RWPE1 (cell line): ENCODE measurements around the gene SNTA1.
A peak's percentile ranks its signal among the peaks of the same experiment; 100 is the strongest.
"Not testable (repeated sequence)": the region's sequence is repeated elsewhere in the genome, so short reads cannot be mapped to it uniquely, and the experiment has no call there.

Experiments
- CTCF ChIA-PET: fragments of 350-600 bp; sonication (Branson Sonifier 250); formaldehyde crosslinking; extraction: SDS; loops from one replicate; lab custom pipeline; 2021; lab: Yijun Ruan, JAX
- POLR2A ChIA-PET: fragments of 400-600 bp; formaldehyde crosslinking; extraction: SDS; loops from one replicate; lab custom pipeline; 2020; ENCODE audit warnings: antibody characterized with exemption; ENCODE audit not compliant: low non-redundant PET; lab: Yijun Ruan, JAX
- DNase-seq: peaks from one replicate; pipeline ENCODE4 v3.0.0; 2012; ENCODE audit warnings: low spot score
- H3K27ac ChIP-seq: fragments of 450-650 bp; 2 replicates; pipeline ENCODE4 v1.5.1; 2017
- TF ChIP-seq, protein P1 (sequence below): fragments of 450-650 bp; conservative IDR thresholded peaks from 2 replicates; pipeline ENCODE4 v1.5.1; 2017; ENCODE audit warnings: low read depth, mild to moderate bottlenecking

The SNTA1 gene

GRCh38 chr20:33434434-33434833 lies 9.1 kb downstream of the SNTA1 start:
- POLR2A ChIA-PET, result no interaction called here
- H3K27ac ChIP-seq, result no peak overlapping the region
- DNase-seq, result no peak
- TF ChIP-seq, protein P1, sequence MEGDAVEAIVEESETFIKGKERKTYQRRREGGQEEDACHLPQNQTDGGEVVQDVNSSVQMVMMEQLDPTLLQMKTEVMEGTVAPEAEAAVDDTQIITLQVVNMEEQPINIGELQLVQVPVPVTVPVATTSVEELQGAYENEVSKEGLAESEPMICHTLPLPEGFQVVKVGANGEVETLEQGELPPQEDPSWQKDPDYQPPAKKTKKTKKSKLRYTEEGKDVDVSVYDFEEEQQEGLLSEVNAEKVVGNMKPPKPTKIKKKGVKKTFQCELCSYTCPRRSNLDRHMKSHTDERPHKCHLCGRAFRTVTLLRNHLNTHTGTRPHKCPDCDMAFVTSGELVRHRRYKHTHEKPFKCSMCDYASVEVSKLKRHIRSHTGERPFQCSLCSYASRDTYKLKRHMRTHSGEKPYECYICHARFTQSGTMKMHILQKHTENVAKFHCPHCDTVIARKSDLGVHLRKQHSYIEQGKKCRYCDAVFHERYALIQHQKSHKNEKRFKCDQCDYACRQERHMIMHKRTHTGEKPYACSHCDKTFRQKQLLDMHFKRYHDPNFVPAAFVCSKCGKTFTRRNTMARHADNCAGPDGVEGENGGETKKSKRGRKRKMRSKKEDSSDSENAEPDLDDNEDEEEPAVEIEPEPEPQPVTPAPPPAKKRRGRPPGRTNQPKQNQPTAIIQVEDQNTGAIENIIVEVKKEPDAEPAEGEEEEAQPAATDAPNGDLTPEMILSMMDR, result no peak
- CTCF ChIA-PET, result interaction anchor here (0.6 to 1.1 kb wide), 2 partner anchors 9 to 219 kb away, joined by 3 read pairs; no protein-coding TSS in a partner anchor

DNA sequence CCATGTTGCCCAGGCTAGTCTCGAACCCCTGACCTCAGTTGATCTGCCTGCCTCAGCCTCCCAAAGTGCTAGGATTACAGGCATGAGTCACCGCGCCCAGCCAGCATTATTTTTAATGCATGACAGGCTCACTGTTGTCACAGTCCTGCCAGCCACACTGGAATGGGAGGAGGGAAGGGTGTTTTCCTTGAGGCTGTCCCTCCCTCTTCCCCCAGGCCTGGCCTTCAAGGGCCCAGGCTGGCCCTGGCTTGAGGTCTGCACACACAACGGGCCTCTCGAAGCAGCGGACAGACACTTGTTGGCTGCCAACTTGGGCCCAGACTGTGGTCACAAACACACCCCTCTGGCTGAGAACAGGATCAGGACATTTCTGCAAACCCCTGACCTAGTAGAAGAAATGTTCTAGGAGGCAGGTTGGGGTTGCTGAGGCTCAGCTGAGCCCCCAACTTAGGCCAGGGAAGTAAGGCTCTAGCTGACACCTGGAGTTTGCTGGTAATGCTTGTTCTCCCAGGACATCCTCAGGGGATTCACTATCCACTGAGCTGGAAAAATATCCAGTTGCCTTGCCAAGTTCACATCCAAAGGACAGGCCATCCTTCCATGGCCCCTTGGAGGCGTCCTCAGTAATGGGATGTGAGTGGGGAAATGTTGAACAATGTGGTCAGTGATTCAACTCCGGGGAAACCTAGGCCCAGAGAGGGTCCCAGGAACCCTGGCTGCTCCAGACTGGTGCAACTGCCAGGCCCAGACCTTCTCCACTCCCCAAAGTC lies 9.9 kb downstream of the SNTA1 start:
- TF ChIP-seq, protein P1, result no peak
- H3K27ac ChIP-seq, result no peak overlapping the region
- CTCF ChIA-PET, result interaction anchor here (0.6 to 1.1 kb wide), 2 partner anchors 8 to 220 kb away, joined by 3 read pairs; no protein-coding TSS in a partner anchor
- POLR2A ChIA-PET, result no interaction called here
- no peak for DNase-seq

DNA sequence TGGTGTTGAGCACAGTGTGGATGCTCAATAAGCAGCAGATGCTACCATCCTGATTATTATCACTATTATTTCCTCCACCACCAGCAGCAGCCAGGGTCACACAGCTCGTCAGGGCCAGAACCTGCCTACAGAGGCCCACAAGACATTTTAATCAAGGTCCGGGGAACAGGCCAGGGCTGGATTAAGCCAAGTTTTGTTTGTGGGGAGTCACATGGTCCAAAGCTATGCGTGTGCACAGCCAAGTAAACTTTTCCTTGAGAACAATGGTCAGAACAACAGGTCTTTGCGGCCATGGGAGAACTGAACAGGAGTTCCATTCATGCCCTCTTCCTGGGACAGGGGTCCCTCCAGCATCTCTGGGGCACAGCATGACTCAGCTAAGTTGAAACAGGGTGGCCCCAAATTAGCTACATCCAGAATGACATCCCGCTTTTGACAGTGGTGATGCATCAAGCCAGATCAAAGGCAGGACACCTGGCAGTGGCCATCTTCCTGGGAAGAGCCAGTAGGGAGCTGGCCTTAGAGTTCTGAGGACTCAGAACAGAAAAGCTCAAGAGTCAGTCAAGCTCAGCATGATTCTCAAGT lies 11.7 kb downstream of the SNTA1 start:
- CTCF ChIA-PET, result interaction anchor here (0.6 kb wide), 3 partner anchors 132 to 182 kb away, joined by 3 read pairs; no protein-coding TSS in a partner anchor
- POLR2A ChIA-PET, result no interaction called here
- DNase-seq, result no peak
- no peak overlapping the region for H3K27ac ChIP-seq
- TF ChIP-seq, protein P1, result no peak

DNA sequence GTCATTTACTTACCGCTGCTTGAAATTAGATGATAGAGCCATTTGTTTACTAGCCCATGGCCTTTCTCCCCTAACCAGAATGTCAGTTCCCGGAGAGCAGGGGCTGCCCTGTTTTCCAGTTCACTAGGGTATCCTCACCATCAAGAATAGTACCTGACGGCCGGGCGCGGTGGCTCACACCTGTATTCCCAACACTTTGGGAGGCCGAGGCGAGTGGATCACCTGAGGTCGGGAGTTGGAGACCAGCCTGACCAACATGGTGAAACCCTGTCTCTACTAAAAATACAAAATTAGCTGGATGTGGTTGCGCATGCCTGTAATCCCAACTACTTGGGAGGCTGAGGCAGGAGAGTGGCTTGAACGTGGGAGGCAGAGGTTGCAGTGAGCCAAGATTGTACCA lies 19.7 kb downstream of the SNTA1 start:
- CTCF ChIA-PET, DNase-seq: not testable (repeated sequence)
- peak overlapping the region; percentile 67 for H3K27ac ChIP-seq
- POLR2A ChIA-PET, result interaction anchor here (0.6 to 1.0 kb wide), 2 partner anchors 13 to 20 kb away, joined by 3 to 4 read pairs; partner anchors contain the start of gene SNTA1

- TF ChIP-seq, protein P1, result no peak
- H3K27ac ChIP-seq, result peak overlapping the region; percentile 67
- ChIA-PET POLR2A (interaction anchor here (0.6 to 1.0 kb wide), 2 partner anchors 14 to 21 kb away, joined by 3 to 4 read pairs; partner anchors contain the start of gene SNTA1), CTCF (no interaction called here)
- no peak for DNase-seq
Measured at GRCh38 chr20:33423141-33423834, 20.3 kb downstream of the SNTA1 start.

DNA sequence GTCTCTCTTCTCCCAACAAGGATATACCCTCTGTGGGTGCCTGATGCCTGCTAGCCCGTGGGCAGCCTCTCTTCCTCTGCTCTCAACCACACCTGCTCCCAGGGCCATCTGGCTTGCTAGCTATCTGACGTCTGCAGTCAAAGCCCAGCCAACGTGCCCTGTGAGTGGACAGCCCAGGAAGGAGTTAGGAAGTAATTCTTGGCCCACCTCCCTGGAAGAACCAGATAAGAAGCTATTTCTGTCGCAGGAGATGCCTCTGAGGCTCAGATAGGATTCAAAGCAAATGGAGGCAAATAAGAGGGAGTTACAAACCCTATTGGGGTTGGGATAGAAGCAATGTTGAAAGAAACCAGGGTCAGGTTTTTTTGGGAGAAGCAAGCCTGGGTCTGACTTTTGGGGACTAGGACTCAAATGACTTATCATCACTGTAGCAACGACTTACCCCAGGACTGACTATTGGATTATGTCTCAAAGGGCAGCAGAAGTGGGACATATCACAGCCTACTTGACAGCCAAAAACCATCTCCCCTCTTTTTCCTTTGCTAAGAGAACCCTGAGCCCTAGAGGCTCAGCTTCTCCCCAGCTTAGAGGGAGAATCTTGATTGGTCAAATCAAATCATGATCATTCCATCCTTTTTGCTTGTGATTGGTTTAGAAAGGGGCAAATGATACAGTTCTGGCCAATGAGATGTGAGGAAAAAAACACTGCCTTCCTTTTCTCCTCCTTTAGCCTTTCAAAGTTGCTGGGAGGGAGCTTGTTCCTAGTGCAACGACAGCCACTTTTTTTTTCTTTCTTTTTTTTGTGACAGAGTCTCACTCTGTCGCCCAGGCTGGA lies 24.2 kb downstream of the SNTA1 start:
- no peak for DNase-seq
- POLR2A ChIA-PET, result interaction anchor here (1.2 kb wide), 1 partner anchor 25 kb away, joined by 3 read pairs; the partner anchor contains the start of gene SNTA1
- TF ChIP-seq, protein P1, result no peak

More for the DNA sequence above, 24.2 kb downstream of the SNTA1 start:
- no peak overlapping the region for H3K27ac ChIP-seq
- CTCF ChIA-PET, result interaction anchor here (0.6 to 1.4 kb wide), 2 partner anchors 11 to 249 kb away, joined by 3 to 4 read pairs; no protein-coding TSS in a partner anchor
